ENCODE data around the gene PAX2.

PAX2 gene

GRCh38 chr10:100732241-100732596, 13.2 kb upstream of the PAX2 start:
- TF ChIP-seq POLR2AphosphoS5 (IDR thresholded peaks at IDR 0.05; ENCODE audit: low read depth) (no peak), REST (IDR thresholded peaks at IDR 0.05; ENCODE audit: insufficient replicate concordance, low read depth) (no peak), CTCF (IDR thresholded peaks at IDR 0.05; ENCODE audit: insufficient read depth, low read length) (no peak), GABPA (IDR thresholded peaks at IDR 0.05; ENCODE audit: low read depth) (no peak), SPI1 (IDR thresholded peaks at IDR 0.05; ENCODE audit: borderline replicate concordance, low read depth) (no peak)
- Histone ChIP-seq H3K27me3 (ENCODE audit: insufficient read depth, poor library complexity, severe bottlenecking) (peaks cover 82% of the 10 kb centered on the region), H3K27ac (replicated peaks) (no peak overlapping the region), H3K4me3 (replicated peaks; ENCODE audit: insufficient read depth, low read length) (no peak overlapping the region)
- no peak for DNase-seq (ENCODE audit: low read depth in 1 of 2, low spot score in 1 of 2)

- Histone ChIP-seq H3K27me3 (ENCODE audit: insufficient read depth, poor library complexity, severe bottlenecking) (peaks cover 82% of the 10 kb centered on the region), H3K4me3 (replicated peaks; ENCODE audit: insufficient read depth, low read length) (no peak overlapping the region), H3K27ac (replicated peaks) (no peak overlapping the region)
- no peak for DNase-seq (ENCODE audit: low read depth in 1 of 2, low spot score in 1 of 2)
- TF ChIP-seq POLR2AphosphoS5 (IDR thresholded peaks at IDR 0.05; ENCODE audit: low read depth), result no peak
- no peak for TF ChIP-seq REST (IDR thresholded peaks at IDR 0.05; ENCODE audit: insufficient replicate concordance, low read depth)
- no peak for TF ChIP-seq GABPA (IDR thresholded peaks at IDR 0.05; ENCODE audit: low read depth)
- no peak for TF ChIP-seq CTCF (IDR thresholded peaks at IDR 0.05; ENCODE audit: insufficient read depth, low read length)
- no peak for TF ChIP-seq SPI1 (IDR thresholded peaks at IDR 0.05; ENCODE audit: borderline replicate concordance, low read depth)
These were observed 12.1 kb upstream of the PAX2 start for GRCh38 chr10:100733329-100733728.

GRCh38 chr10:100734295-100735086, 10.9 kb upstream of the PAX2 start:
- Histone ChIP-seq H3K27ac (replicated peaks) (no peak overlapping the region), H3K4me3 (replicated peaks; ENCODE audit: insufficient read depth, low read length) (no peak overlapping the region), H3K27me3 (ENCODE audit: insufficient read depth, poor library complexity, severe bottlenecking) (peaks cover 84% of the 10 kb centered on the region)
- no peak for TF ChIP-seq CTCF (IDR thresholded peaks at IDR 0.05; ENCODE audit: insufficient read depth, low read length)
- TF ChIP-seq SPI1 (IDR thresholded peaks at IDR 0.05; ENCODE audit: borderline replicate concordance, low read depth), result no peak
- no peak for TF ChIP-seq REST (IDR thresholded peaks at IDR 0.05; ENCODE audit: insufficient replicate concordance, low read depth)
- no peak for TF ChIP-seq POLR2AphosphoS5 (IDR thresholded peaks at IDR 0.05; ENCODE audit: low read depth)
- TF ChIP-seq GABPA (IDR thresholded peaks at IDR 0.05; ENCODE audit: low read depth), result no peak
- no peak for DNase-seq (ENCODE audit: low read depth in 1 of 2, low spot score in 1 of 2)
